GM12801 (cell line): Measurements from ENCODE around the gene EIF4B.

Experiments used
- CTCF ChIP-seq: IDR thresholded peaks from one replicate; pipeline ENCODE4 v1.5.1; 2011; ENCODE audit warnings: control low read depth; ENCODE audit not compliant: insufficient read length; ENCODE audit errors: extremely low read depth

EIF4B gene

GRCh38 chr12:53061404-53062010, 55.3 kb downstream of the EIF4B start:
- no peak for TF ChIP-seq CTCF

- no peak for TF ChIP-seq CTCF
These were observed 56.0 kb downstream of the EIF4B start for GRCh38 chr12:53062011-53062961.

- no peak for TF ChIP-seq CTCF
These were observed 56.9 kb downstream of the EIF4B start for GRCh38 chr12:53062977-53063707.

- TF ChIP-seq CTCF: no peak
These were observed 57.7 kb downstream of the EIF4B start for GRCh38 chr12:53063708-53064612.

GRCh38 chr12:53064613-53065436, 58.6 kb downstream of the EIF4B start:
- TF ChIP-seq CTCF: no peak

GRCh38 chr12:53065470-53065869, 59.2 kb downstream of the EIF4B start:
- no peak for TF ChIP-seq CTCF
